Endometrial microvascular endothelial cells (primary cell): ENCODE measurements around the gene LRRTM1. TPM values are rescaled to one million over a fixed set of nuclear protein-coding genes. Genes with fewer than 3 reads are reported as not detected.

ENCODE experiments used
- in situ Hi-C: cut with HindIII; loops from 2 replicates; pipeline ENCODE4 v1.10.0; 2017; ENCODE audit warnings: low sequenced_read_pairs, low pct_unique_long_range_greater_than_20kb; ENCODE audit errors: inconsistent ontology term
- total RNA-seq: library from RNA; depleted of rRNA; stranded (reverse); fragments of >200 nt; gene quantifications from one replicate; pipeline ENCODE4 v1.2.3, GENCODE V29; 2015; ENCODE audit errors: inconsistent ontology term

Gene LRRTM1
- total RNA-seq, 1 donor from 2014 or later: not detected

DNA sequence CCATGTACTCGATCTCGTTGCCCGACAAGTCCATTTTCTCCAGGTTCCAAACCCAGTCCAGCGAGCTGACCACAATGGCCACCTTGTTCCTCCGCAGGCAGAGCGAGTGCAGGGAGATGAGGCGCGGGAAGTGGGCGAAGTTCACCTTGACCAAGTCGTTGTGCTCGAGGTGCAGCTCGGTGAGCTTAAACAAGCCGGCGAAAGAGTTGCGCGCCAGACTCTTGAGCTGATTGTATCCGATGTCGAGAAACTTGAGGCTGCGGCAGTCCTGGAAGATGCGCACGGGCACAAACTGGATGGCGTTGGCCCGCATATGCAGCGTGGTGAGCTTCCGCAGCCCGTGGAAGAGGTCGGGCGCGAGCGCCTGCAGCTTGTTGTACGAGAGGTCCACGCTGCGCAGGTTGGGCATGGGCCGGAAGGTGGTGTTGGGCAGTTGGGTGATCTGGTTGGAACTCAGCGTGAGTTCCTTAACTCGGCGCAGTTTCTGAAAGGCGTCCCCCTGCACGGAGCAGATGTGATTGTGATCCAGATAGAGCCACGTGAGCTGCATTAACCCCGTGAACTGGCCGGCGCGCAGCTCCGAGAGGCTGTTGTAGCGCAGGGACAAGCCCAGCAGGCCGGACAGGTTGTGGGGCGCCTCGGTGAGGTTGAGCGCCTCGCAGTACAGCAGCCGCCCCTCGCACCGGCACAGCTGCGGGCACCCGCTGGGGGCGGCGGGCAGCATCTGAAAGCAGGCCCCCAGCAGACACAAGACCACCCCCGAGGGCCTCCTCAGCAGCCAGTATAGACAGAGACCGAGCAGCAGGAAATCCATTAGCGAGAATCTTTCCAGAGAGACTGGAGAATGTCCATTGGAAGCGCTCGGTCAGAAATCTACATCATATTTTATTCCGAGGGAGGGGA lies 1.3 kb downstream of the LRRTM1 start:
- in situ Hi-C loops: no loop called here

DNA sequence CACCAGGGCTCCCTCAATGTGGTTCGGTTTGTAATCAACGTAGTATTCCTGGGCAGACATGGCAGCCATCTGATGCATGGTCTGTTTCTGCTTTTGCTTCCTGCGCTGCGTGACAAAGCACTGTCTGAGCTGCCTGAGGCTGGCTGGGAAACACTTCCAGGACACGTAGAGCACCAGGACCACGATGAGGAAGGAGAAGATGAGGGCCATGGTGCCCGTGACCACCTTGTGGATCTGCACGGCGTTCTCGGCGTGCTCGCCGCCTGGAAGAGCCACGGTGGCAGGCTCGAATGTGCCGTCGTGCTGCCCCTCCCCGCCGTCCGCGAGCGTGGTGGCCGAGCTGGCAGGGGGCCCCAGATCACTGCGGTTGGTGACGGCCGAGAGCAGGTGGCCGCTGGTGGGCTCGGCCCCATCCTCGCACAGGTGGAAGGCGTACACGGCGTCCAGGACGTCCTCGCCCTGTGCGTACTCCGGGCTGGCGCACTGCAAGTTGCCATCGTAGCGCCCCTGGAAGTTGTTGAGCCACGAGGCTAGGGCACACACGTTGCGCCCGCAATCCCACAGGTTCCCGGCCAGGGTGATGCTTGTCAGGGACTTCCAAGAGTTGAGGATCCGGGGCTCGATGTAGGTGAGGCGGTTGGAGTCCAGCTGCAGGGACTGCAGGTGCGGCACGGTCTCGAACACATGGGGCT lies 2.1 kb downstream of the LRRTM1 start:
- in situ Hi-C loops: no loop called here

GRCh38 chr2:80302001-80302313 lies 2.6 kb downstream of the LRRTM1 start:
- in situ Hi-C loops: no loop called here

- in situ Hi-C loops: no loop called here
Observed at GRCh38 chr2:80300954-80301353, 3.6 kb downstream of the LRRTM1 start.

- in situ Hi-C loops: no loop called here
Observed at GRCh38 chr2:80300346-80300745, 4.2 kb downstream of the LRRTM1 start.

DNA sequence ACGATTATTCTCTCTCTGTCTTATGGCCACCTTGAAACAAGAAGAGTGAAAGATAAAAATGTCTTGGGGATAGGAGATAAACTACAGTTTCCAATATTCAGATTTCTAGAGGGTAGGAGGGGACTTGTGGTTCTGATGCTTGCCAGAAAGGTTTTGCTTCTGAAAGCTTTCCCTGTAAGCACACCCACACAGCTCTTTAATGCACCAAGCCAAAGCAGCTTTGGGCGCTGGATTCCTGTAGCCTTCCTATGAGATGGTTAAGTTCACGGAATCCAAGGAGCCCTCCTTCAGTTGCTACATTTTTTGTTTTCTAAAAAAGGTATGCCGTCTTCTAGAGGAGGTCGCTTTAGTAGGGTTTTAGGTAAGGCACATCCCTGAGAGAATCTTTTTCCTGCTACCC lies 4.9 kb downstream of the LRRTM1 start:
- in situ Hi-C loops: no loop called here

GRCh38 chr2:80298954-80299353 lies 5.6 kb downstream of the LRRTM1 start:
- in situ Hi-C loops: no loop called here

DNA sequence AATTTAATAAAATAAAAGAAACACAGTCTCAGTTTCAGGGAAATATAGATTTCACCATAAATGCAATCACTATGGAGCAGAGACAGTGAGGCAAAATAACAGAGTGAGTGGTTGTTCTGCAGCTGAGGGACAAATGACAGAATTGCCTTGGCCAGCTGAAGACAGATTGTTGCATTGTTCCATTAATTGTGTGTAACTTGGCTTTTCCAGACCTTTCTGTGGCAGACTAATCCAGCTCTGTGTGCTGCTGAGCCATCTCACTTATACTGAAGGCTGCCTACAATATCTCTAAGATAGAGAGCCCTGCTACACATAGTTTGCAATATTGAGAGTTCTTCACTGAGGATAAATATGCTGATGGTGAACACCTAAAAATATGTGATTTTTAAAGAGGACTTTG lies 11.5 kb downstream of the LRRTM1 start:
- in situ Hi-C loops: no loop called here

DNA sequence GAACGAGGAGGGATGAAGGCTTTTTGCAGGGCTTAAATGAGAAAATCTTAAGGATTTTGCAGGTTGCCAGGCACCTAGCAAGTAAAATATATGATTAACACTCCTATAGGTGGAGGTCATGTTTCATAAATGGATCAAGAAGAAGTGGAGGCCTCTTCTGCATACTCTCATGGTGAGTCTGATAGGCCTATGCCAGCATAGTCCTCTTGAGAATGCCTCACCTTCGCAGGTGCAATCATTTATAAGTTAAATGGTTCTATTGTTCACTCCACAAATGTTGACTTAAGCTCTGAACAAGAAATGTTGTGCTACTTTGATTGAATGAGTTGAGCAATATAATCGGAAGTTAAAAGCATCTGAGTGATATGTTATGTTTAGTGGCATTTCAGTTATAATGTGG lies 12.1 kb downstream of the LRRTM1 start:
- in situ Hi-C loops: no loop called here

- in situ Hi-C loops: no loop called here
Observed at GRCh38 chr2:80291656-80292055, 12.9 kb downstream of the LRRTM1 start.

GRCh38 chr2:80288576-80288975 lies 16.0 kb downstream of the LRRTM1 start:
- in situ Hi-C loops: no loop called here

GRCh38 chr2:80281049-80281448 lies 23.5 kb downstream of the LRRTM1 start:
- in situ Hi-C loops: no loop called here

DNA sequence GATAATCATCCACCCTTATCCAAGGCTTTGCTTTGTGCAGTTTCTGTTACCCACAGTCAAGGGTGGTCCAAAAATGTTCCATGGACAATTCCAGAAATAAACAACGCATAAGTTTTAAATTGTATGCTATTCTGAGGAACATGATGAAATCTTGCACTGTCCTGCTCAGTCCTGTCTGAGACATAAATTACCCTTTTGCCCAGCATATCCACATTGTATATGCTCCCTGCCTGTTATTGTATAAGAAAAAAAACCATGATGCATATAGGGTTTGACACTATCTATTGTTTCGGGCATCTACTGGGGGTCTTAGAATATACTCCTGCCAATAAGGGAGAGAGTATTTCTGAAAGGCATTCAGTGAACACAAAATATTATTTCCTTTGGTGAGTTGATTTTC lies 24.0 kb downstream of the LRRTM1 start:
- in situ Hi-C loops: no loop called here

- in situ Hi-C loops: no loop called here
Observed at GRCh38 chr2:80269806-80270205, 34.7 kb downstream of the LRRTM1 start.

GRCh38 chr2:80266231-80266630 lies 38.3 kb downstream of the LRRTM1 start:
- in situ Hi-C loops: no loop called here

DNA sequence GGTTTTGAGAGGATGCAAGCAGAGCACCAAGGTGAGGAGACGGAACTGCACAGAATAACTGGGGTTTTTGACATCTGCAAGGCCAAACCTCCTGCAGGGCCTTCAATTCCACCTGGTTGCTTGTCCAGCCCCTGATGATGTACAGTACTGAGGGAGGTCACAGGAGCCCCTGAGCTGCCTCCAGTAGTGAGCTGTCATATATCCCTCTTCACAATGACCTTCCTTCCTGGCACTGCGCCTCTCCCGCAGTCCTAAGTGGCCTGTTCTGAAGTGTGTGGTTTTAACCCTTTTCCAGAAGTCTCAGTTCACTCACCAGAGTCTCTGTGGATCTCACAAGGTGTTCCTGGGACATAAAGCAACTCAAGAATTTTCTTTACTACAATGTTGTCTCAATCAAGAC lies 45.3 kb downstream of the LRRTM1 start:
- in situ Hi-C loops: no loop called here

GRCh38 chr2:80258793-80259192 lies 45.8 kb downstream of the LRRTM1 start:
- in situ Hi-C loops: no loop called here

GRCh38 chr2:80258341-80258740 lies 46.2 kb downstream of the LRRTM1 start:
- in situ Hi-C loops: no loop called here

GRCh38 chr2:80257450-80257849 lies 47.1 kb downstream of the LRRTM1 start:
- in situ Hi-C loops: no loop called here

DNA sequence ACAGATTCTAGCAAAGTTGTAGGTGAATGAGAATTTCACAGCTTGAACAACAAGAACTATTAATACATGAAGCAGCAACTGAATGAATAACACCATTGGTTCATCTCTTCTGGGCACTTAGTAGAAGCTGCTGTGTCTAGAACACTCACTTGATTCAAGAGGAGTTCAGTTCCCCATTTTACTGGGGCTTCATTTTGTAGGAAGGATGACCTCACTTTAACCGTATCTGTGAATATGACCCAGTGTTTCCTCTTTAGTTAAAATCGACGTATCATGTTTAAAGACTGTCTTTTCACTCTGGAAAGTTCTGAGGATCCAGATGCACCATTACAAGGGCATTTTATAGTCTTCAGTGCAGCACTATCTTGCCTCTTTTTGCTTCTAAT lies 47.8 kb downstream of the LRRTM1 start:
- in situ Hi-C loops: no loop called here
